Hepatocyte (in vitro differentiated cells): Measurements from ENCODE around the gene PDLIM4. TPM values are rescaled to one million over a fixed set of nuclear protein-coding genes. Genes with fewer than 3 reads are reported as not detected.

Experiments
- DNase-seq: peaks from one replicate; pipeline ENCODE4 v3.0.0-alpha.2; 2016; ENCODE audit warnings: low spot score
- H2AFZ ChIP-seq: fragments of 200-600 bp; sonication (generic); 2 replicates; pipeline ENCODE4 v1.6.0; 2016; ENCODE audit warnings: antibody characterized with exemption, mild to moderate bottlenecking
- H3K27ac ChIP-seq: fragments of 200-600 bp; sonication (generic); 2 replicates; pipeline ENCODE4 v1.5.1; 2016; ENCODE audit warnings: mild to moderate bottlenecking
- H3K27me3 ChIP-seq: fragments of 200-600 bp; sonication (generic); 2 replicates; pipeline ENCODE4 v1.6.1; 2016
- H3K36me3 ChIP-seq: fragments of 200-600 bp; sonication (generic); replicated peaks from 2 replicates; pipeline ENCODE4 v1.5.1; 2016; ENCODE audit warnings: low read depth; ENCODE audit not compliant: insufficient read depth
- H3K4me1 ChIP-seq: fragments of 200-600 bp; sonication (generic); 2 replicates; pipeline ENCODE4 v1.5.1; 2016; ENCODE audit warnings: mild to moderate bottlenecking, moderate library complexity; ENCODE audit not compliant: insufficient read depth
- H3K4me2 ChIP-seq: fragments of 200-600 bp; sonication (generic); 2 replicates; pipeline ENCODE4 v1.6.0; 2016
- H3K4me3 ChIP-seq: fragments of 200-600 bp; sonication (generic); 2 replicates; pipeline ENCODE4 v1.5.1; 2016; ENCODE audit warnings: mild to moderate bottlenecking
- H3K79me2 ChIP-seq: fragments of 200-600 bp; sonication (generic); 2 replicates; pipeline ENCODE4 v1.6.0; 2017; ENCODE audit warnings: mild to moderate bottlenecking
- H3K9me2 ChIP-seq: fragments of 200-600 bp; sonication (generic); replicated peaks from 2 replicates; pipeline ENCODE4 v1.6.0; 2017; ENCODE audit warnings: mild to moderate bottlenecking; ENCODE audit not compliant: insufficient read depth
- H3K9me3 ChIP-seq: fragments of 200-600 bp; sonication (generic); 2 replicates; pipeline ENCODE4 v1.5.1; 2016; ENCODE audit warnings: low read depth, mild to moderate bottlenecking
- H4K20me1 ChIP-seq: fragments of 200-600 bp; sonication (generic); 2 replicates; pipeline ENCODE4 v1.6.0; 2016; ENCODE audit warnings: mild to moderate bottlenecking; ENCODE audit not compliant: insufficient read depth, poor library complexity, severe bottlenecking
- EZH2 ChIP-seq: fragments of 200-600 bp; sonication (generic); IDR thresholded peaks from 2 replicates; pipeline ENCODE4 v1.6.1; 2016; ENCODE audit warnings: antibody characterized with exemption, mild to moderate bottlenecking, borderline replicate concordance
- EZH2phosphoT487 ChIP-seq: fragments of 200-600 bp; sonication (generic); IDR thresholded peaks from one replicate; pipeline ENCODE4 v1.6.1; 2018; ENCODE audit warnings: antibody characterized with exemption, mild to moderate bottlenecking, low read depth, moderate library complexity; ENCODE audit not compliant: unreplicated experiment, severe bottlenecking
- WGBS: methylation state at CpG from one replicate; pipeline ENCODE4 v1.1.6; 2016; ENCODE audit warnings: low lambda C conversion rate; ENCODE audit errors: missing lambda C conversion rate; 5-methylcytosine and 5-hydroxymethylcytosine counted together
- polyA plus RNA-seq: library from polyadenylated mRNA; unstranded; fragments of >200 nt; fragmentation: Nextera tagmentation; extraction: Ambion mirVana; gene quantifications from 2 replicates; pipeline ENCODE4 v1.2.1, GENCODE V29; 2016
- total RNA-seq: library from RNA; depleted of rRNA; stranded (reverse); fragments of >200 nt; gene quantifications from 2 replicates; pipeline ENCODE4 v1.2.3, GENCODE V29; 2014
- TF ChIP-seq, protein P1 (sequence below): fragments of 200-600 bp; sonication (generic); IDR thresholded peaks from 2 replicates; pipeline ENCODE4 v1.5.1; 2016; ENCODE audit warnings: antibody characterized with exemption, mild to moderate bottlenecking; ENCODE audit not compliant: poor library complexity

The PDLIM4 gene
- total and polyA plus RNA-seq, 2 experiments from 2014 or later: 16.4 to 102 TPM

DNA sequence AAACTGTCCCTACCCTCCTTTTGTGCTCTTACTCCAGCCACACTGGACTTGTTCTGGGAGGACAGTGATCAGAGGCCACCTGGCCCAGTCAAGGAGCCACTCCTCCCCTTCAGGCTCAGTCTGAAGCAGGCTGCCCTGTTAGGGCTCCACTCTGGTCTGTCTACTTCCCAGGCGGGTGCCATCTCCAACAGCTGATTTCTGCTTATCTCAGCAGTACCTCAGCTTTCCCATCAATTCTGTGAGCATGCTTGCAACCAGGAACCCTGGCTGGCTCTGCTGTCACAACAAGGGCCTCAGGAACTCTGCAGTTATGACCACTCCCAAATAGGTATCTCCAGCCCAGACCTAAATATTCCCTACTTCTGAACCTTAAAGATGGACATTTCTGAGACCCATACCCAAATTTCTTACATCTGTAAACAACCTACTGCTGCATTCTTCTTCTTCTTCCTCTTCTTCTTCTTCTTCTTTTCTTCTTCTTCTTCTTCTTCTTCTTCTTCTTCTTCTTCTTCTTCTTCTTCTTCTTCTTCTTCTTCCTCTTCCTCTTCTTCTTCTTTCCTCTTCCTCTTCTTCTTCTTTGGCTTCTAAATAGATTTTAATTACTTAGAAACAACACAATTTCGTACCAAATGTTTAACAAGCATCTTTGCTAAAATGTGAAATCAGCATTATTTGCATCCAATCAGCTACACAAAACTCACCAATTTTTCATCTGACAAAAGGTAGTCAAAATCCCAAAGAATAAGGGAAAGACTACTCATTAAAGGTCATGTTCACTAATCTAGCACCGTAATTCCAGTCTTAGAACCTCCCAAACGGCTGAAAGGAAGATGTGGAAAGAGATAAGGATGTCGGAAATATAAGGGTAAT, 23.1 kb downstream of the PDLIM4 start:
- DNase-seq: no peak
- Histone ChIP-seq H4K20me1 (no peaks in the 10 kb centered on the region), H3K4me2 (no peak overlapping the region), H3K4me3 (no peak overlapping the region), H2AFZ (no peak overlapping the region), H3K4me1 (peaks cover 20% of the 10 kb centered on the region), H3K27ac (no peak overlapping the region), H3K27me3 (no peaks in the 10 kb centered on the region), H3K36me3 (no peaks in the 10 kb centered on the region), H3K9me3 (no peaks in the 10 kb centered on the region), H3K79me2 (no peaks in the 10 kb centered on the region), H3K9me2 (no peaks in the 10 kb centered on the region)
- TF ChIP-seq, protein P1, sequence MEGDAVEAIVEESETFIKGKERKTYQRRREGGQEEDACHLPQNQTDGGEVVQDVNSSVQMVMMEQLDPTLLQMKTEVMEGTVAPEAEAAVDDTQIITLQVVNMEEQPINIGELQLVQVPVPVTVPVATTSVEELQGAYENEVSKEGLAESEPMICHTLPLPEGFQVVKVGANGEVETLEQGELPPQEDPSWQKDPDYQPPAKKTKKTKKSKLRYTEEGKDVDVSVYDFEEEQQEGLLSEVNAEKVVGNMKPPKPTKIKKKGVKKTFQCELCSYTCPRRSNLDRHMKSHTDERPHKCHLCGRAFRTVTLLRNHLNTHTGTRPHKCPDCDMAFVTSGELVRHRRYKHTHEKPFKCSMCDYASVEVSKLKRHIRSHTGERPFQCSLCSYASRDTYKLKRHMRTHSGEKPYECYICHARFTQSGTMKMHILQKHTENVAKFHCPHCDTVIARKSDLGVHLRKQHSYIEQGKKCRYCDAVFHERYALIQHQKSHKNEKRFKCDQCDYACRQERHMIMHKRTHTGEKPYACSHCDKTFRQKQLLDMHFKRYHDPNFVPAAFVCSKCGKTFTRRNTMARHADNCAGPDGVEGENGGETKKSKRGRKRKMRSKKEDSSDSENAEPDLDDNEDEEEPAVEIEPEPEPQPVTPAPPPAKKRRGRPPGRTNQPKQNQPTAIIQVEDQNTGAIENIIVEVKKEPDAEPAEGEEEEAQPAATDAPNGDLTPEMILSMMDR: no peak
- no peak for TF ChIP-seq EZH2
- TF ChIP-seq EZH2phosphoT487: no peak
- WGBS: 86% methylated on average over 5 of the region's 5 CpGs

DNA sequence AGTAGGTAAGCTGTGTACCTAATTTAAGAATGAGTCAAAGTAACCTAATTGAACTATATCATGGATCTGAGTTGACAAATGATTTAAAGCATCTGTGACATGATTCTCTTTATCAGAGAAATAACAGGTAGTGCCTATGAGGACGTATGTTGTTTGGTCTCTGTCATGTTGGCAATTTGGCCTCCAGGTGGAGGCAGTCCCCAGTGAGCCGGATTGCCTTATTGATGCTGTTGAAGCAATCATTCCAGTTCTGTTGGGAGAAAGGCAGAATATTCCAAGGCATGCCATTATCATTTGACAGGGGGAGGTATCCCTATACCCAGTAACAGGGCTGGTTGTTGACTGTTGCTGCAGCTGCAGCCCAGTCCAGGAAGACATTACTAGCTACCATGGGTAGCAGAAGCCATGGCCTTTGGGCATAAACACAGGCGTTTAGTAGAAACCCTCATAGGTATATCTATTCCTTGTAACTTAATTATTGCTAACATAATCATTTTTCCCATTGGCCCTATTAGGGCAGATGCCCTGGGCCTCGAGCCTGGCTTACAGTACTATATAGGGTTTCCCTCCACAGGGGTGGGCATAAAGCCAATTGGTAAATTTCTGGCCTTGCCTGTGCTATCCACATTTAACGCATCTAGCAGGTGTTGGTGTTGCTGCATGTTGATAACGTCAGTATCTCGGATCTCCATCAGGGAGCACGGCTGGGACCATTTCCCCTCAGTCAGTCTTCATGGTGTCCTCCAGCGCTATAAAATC, 24.5 kb downstream of the PDLIM4 start:
- Histone ChIP-seq H3K27me3 (no peaks in the 10 kb centered on the region), H3K4me1 (peaks cover 17% of the 10 kb centered on the region), H3K27ac (no peak overlapping the region), H2AFZ (no peak overlapping the region), H3K4me2 (no peak overlapping the region), H3K79me2 (no peaks in the 10 kb centered on the region), H4K20me1 (no peaks in the 10 kb centered on the region), H3K9me3 (no peaks in the 10 kb centered on the region), H3K36me3 (no peaks in the 10 kb centered on the region), H3K4me3 (no peak overlapping the region), H3K9me2 (no peaks in the 10 kb centered on the region)
- no peak for DNase-seq
- 92% methylated on average over 9 of the region's 9 CpGs for WGBS
- no peak for TF ChIP-seq EZH2phosphoT487
- TF ChIP-seq, protein P1: no peak
- TF ChIP-seq EZH2: no peak

DNA sequence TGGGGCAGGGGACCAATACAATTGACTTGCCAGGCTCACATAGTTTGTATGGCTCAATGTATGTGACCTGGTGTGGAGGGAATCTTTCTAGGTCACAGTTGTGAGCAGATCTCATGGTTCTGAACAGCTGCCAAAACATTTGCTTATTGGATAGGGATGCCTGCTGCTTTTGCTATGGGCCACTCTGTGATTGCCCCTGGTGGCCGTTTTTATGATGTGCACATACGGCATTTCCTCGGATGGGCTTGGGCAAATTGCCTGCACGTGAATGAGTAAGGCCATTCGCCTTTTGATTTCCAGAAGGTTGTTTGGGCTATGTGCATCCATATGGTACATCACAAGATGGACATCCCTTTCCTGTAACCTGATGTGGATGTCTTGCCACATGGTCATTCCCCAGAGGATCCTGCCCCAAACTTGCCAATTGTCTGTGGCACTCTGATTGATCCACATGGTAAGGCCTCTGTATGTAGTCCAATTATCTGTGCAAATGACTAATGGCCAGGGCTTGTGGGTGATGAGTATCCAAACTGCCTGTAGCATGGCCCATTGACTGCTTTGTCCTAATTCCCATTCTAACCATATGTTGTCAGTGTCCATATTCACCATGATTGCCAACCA, 26.0 kb downstream of the PDLIM4 start:
- Histone ChIP-seq H3K4me2 (no peak overlapping the region), H3K27me3 (no peaks in the 10 kb centered on the region), H3K4me1 (peaks cover 8% of the 10 kb centered on the region), H3K79me2 (no peaks in the 10 kb centered on the region), H3K9me3 (no peaks in the 10 kb centered on the region), H4K20me1 (no peaks in the 10 kb centered on the region), H3K27ac (no peak overlapping the region), H3K9me2 (no peaks in the 10 kb centered on the region), H3K36me3 (no peaks in the 10 kb centered on the region), H3K4me3 (no peak overlapping the region), H2AFZ (no peak overlapping the region)
- no peak for DNase-seq
- 71% methylated on average over 5 of the region's 5 CpGs for WGBS
- TF ChIP-seq, protein P1: peak; percentile 28
- TF ChIP-seq EZH2phosphoT487: no peak
- TF ChIP-seq EZH2: no peak
